Stomach (tissue), 9 donors: ENCODE measurements around the gene PTPRJ. TPM values are rescaled to one million over a fixed set of nuclear protein-coding genes. Genes with fewer than 3 reads are reported as not detected.

Source experiments
- DNase-seq, 2 donors: peaks; one replicate each; pipeline versions ENCODE4 v3.0.0 to v3.0.0-alpha.2; 2013 to 2019
- H3K27ac ChIP-seq, 5 donors: fragments of 200-600 bp in 4 of 5; sonication (generic) in 4 of 5; one replicate each; pipeline ENCODE4 v1.5.1; 2013 to 2019; ENCODE audit warnings: mild to moderate bottlenecking in 1 of 5, moderate library complexity in 1 of 5
- H3K27me3 ChIP-seq, 3 donors: fragments of 200-600 bp; sonication (generic); one replicate each; pipeline ENCODE4 v1.5.1; 2017 to 2019; ENCODE audit warnings: mixed run types in 1 of 3
- H3K36me3 ChIP-seq, 4 donors: fragments of 200-600 bp; sonication (generic); 1 replicate in 3 of 4; 2 replicates in 1 of 4; pipeline ENCODE4 v1.5.1; 2016 to 2019
- H3K4me1 ChIP-seq, 4 donors: fragments of 200-600 bp; sonication (generic); one replicate each; pipeline ENCODE4 v1.5.1; 2016 to 2019
- H3K4me3 ChIP-seq, 4 donors: fragments of 200-600 bp; sonication (generic) in 3 of 4; one replicate each; pipeline ENCODE4 v1.5.1; 2016 to 2019; ENCODE audit warnings: mild to moderate bottlenecking in 1 of 4
- H3K9me3 ChIP-seq, 4 donors: fragments of 200-600 bp; sonication (generic); one replicate each; pipeline ENCODE4 v1.5.1; 2016 to 2019
- EP300 ChIP-seq: sonication (generic); formaldehyde crosslinking; IDR thresholded peaks from one replicate; pipeline ENCODE4 v1.6.1; 2017; ENCODE audit warnings: antibody characterized with exemption
- POLR2A ChIP-seq, 4 donors: fragments of 450-650 bp; IDR thresholded peaks; one replicate each; pipeline ENCODE4 v1.6.1; 2016; ENCODE audit warnings: antibody characterized with exemption in 4 of 4, control low read depth in 2 of 4, mild to moderate bottlenecking in 1 of 4, moderate library complexity in 1 of 4
- POLR2AphosphoS5 ChIP-seq, 3 donors: sonication (generic); formaldehyde crosslinking; IDR thresholded peaks; one replicate each; pipeline ENCODE4 v1.6.1; 2016; ENCODE audit warnings: antibody characterized with exemption in 3 of 3
- WGBS, 5 donors: extraction: QIAGEN DNeasy Blood & Tissue Kit in 3 of 5; methylation state at CpG; one replicate each; pipeline versions ENCODE4 v1.1.5 to v1.1.7; 2013 to 2018; 5-methylcytosine and 5-hydroxymethylcytosine counted together
- intact Hi-C: fragments of 100-400 bp; cut with DNase I; formaldehyde crosslinking; loops from one replicate; pipeline ENCODE4 v1.15.1; 2023; ENCODE audit warnings: low total_unique reads
- polyA plus RNA-seq, 3 donors: library from polyadenylated mRNA; stranded (reverse); fragments of 200-250 nt; gene quantifications; one replicate each; pipeline ENCODE4 v1.2.3, GENCODE V29; 2013
- total RNA-seq, 5 donors: library from RNA; depleted of rRNA; stranded (reverse); fragments of >200 nt; gene quantifications; one replicate each; pipeline versions ENCODE4 v1.1.0 to v1.2.3, GENCODE V29; 2014 to 2016
- TF ChIP-seq, protein P1 (sequence below), 7 experiments: fragments of 450-650 bp in 4 of 7; fragments of 200-600 bp in 3 of 7; sonication (generic) in 3 of 7; IDR thresholded peaks; one replicate each; pipeline ENCODE4 v1.5.1; 2016 to 2019; ENCODE audit warnings: antibody characterized with exemption in 7 of 7, control low read depth in 2 of 7, mild to moderate bottlenecking in 1 of 7
- donor health status: healthy with polysubstance abuse.
- donor health status: Bipolar disorder and iron deficiency.
- donor health status: healthy.

Gene PTPRJ
- total and polyA plus RNA-seq, 8 donors, result 2.6 to 351 (median 20.7) TPM

- intact Hi-C loops, result no loop called here
- Histone ChIP-seq H3K4me1 (peaks cover 0 to 2% (median 0%) of the 10 kb centered on the region in 4 donors), H3K27me3 (no peaks in the 10 kb centered on the region), H3K4me3 (no peak overlapping the region), H3K9me3 (no peaks in the 10 kb centered on the region), H3K27ac (no peak overlapping the region), H3K36me3 (peaks cover 0 to 12% (median 9%) of the 10 kb centered on the region in 4 donors)
- 78 to 93% (median 88%) methylated on average over 8 of the region's 8 CpGs for WGBS, 5 donors
- DNase-seq, result no peak
- no peak for TF ChIP-seq EP300
- TF ChIP-seq POLR2A (IDR thresholded peaks at IDR 0.05), result no peak
- TF ChIP-seq, protein P1, sequence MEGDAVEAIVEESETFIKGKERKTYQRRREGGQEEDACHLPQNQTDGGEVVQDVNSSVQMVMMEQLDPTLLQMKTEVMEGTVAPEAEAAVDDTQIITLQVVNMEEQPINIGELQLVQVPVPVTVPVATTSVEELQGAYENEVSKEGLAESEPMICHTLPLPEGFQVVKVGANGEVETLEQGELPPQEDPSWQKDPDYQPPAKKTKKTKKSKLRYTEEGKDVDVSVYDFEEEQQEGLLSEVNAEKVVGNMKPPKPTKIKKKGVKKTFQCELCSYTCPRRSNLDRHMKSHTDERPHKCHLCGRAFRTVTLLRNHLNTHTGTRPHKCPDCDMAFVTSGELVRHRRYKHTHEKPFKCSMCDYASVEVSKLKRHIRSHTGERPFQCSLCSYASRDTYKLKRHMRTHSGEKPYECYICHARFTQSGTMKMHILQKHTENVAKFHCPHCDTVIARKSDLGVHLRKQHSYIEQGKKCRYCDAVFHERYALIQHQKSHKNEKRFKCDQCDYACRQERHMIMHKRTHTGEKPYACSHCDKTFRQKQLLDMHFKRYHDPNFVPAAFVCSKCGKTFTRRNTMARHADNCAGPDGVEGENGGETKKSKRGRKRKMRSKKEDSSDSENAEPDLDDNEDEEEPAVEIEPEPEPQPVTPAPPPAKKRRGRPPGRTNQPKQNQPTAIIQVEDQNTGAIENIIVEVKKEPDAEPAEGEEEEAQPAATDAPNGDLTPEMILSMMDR (IDR thresholded peaks at IDR 0.05), result no peak
- TF ChIP-seq POLR2AphosphoS5 (IDR thresholded peaks at IDR 0.05), result no peak
These were observed 92.9 kb downstream of the PTPRJ start for GRCh38 chr11:48073031-48073861.

DNA sequence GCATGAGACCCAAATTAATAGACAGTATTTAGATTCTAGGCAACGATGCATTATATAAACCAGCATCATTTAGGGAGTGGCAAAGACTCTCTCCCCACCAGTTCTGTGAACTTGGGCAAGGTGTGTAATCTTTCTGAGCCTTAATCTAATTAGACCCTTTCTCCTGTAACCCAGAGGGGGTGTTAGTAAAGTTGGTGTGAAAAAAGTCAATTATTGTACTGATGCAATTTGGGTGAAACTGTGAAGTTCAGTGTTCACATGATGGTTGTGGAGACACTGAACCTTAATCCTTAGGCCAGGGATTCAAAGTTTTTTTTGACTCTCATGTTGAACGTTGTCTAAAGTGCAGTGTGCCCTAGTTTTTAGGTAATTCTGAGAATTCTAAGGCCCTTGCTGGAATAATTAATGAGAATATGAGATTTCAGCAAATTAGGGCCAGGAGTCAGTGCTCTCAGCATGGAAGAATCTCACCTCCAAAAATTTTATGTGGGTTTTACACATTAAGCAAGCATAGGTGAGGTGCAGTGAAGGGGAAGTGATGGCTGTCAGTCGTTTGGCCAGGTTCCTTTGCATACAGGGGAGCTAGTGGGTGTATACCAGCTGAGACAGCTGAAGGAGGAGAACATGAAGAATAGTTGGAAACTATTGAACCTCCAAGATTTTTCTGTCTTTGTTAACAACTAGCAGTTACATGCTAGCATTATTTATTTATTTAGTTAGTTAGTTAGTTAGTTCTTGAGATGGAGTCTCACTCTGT lies 94.2 kb downstream of the PTPRJ start:
- no peak overlapping the region for H3K27ac ChIP-seq
- DNase-seq, result no peak
- 59 to 72% (median 62%) methylated on average over 3 of the region's 3 CpGs for WGBS, 5 donors
- no peak overlapping the region for H3K4me3 ChIP-seq
- intact Hi-C loops, result no loop called here
- no peak for TF ChIP-seq EP300
- TF ChIP-seq POLR2AphosphoS5 (IDR thresholded peaks at IDR 0.05), result no peak
- TF ChIP-seq, protein P1 (IDR thresholded peaks at IDR 0.05), result no peak
- no peak for TF ChIP-seq POLR2A (IDR thresholded peaks at IDR 0.05)
- no peaks in the 10 kb centered on the region for H3K27me3 ChIP-seq
- peaks cover 0 to 6% (median 4%) of the 10 kb centered on the region in 4 donors for H3K36me3 ChIP-seq
- H3K9me3 ChIP-seq, result no peaks in the 10 kb centered on the region
- H3K4me1 ChIP-seq, result peaks cover 0 to 15% (median 0%) of the 10 kb centered on the region in 4 donors

DNA sequence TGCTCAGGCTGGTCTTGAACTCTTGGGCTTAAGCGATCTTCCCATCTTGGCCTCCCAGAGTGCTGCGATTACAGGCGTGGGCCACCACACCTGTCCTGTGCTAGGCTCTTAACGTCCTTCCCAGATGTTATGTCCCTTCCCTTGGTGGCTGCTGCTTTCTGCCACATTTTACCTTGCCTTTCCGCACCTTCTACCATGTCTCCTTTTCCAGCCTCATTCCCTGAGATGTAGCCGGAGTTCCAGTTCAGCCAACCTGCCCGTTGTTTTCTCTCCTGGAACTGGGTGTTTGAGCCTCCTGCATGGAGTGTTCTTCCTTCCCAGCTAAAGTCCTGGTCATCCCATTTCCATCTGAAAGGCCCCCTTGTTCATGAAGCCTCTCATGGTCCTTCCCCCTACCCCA lies 95.3 kb downstream of the PTPRJ start:
- H3K9me3 ChIP-seq, result no peaks in the 10 kb centered on the region
- no peak overlapping the region for H3K4me3 ChIP-seq
- 93 to 98% (median 97%) methylated on average over 7 of the region's 7 CpGs for WGBS, 5 donors
- H3K4me1 ChIP-seq, result peaks cover 0 to 26% (median 4%) of the 10 kb centered on the region in 4 donors
- no peaks in the 10 kb centered on the region for H3K36me3 ChIP-seq
- TF ChIP-seq POLR2A (IDR thresholded peaks at IDR 0.05) (no peak), EP300 (no peak), POLR2AphosphoS5 (IDR thresholded peaks at IDR 0.05) (no peak)
- TF ChIP-seq, protein P1 (IDR thresholded peaks at IDR 0.05), result no peak
- intact Hi-C loops, result no loop called here
- H3K27me3 ChIP-seq, result no peaks in the 10 kb centered on the region
- H3K27ac ChIP-seq, result no peak overlapping the region
- no peak for DNase-seq

- intact Hi-C loops, result no loop called here
- no peak overlapping the region for H3K27ac ChIP-seq
- H3K4me1 ChIP-seq, result peaks cover 0 to 42% (median 12%) of the 10 kb centered on the region in 4 donors
- DNase-seq, result no peak
- H3K9me3 ChIP-seq, result no peaks in the 10 kb centered on the region
- no peak for TF ChIP-seq POLR2AphosphoS5 (IDR thresholded peaks at IDR 0.05)
- TF ChIP-seq EP300, result no peak
- TF ChIP-seq, protein P1 (IDR thresholded peaks at IDR 0.05), result no peak
- TF ChIP-seq POLR2A (IDR thresholded peaks at IDR 0.05), result no peak
- no peaks in the 10 kb centered on the region for H3K27me3 ChIP-seq
- WGBS, 5 donors, result 83 to 96% (median 90%) methylated on average over 6 of the region's 6 CpGs
- no peak overlapping the region for H3K4me3 ChIP-seq
- no peaks in the 10 kb centered on the region for H3K36me3 ChIP-seq
These were observed 96.9 kb downstream of the PTPRJ start for GRCh38 chr11:48077251-48077650.
